ENCODE data around the gene DVL3.

Gene DVL3

DNA sequence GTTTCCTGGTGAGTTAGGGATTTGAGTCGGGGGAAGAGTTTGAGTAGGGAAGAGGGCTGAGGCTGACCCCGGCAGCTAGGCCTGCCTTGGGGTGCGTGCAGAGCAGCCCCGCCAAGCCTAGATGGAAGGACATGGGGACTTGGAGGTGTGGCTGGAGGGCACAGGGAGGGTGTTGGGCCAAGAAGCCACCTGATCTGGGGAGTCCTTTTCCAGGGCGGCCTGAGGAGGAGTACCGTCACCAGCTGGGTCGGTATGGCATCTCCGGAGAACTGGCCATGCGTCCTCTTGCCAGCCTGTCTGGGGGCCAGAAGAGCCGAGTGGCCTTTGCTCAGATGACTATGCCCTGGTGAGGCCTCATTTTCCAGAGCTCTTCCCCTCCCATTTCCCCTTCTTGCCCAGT, 37.7 kb downstream of the DVL3 start:
- Mint-ChIP-seq H3K4me3 (no peak overlapping the region), H3K9me3 (no peaks in the 10 kb centered on the region), H3K36me3 (ENCODE audit: low read depth) (peaks cover 43% of the 10 kb centered on the region), H3K4me1 (ENCODE audit: low read depth) (no peaks in the 10 kb centered on the region), H3K27me3 (ENCODE audit: low read depth) (no peaks in the 10 kb centered on the region), H3K27ac (no peak overlapping the region)
- DNase-seq (ENCODE audit: low spot score): no peak

DNA sequence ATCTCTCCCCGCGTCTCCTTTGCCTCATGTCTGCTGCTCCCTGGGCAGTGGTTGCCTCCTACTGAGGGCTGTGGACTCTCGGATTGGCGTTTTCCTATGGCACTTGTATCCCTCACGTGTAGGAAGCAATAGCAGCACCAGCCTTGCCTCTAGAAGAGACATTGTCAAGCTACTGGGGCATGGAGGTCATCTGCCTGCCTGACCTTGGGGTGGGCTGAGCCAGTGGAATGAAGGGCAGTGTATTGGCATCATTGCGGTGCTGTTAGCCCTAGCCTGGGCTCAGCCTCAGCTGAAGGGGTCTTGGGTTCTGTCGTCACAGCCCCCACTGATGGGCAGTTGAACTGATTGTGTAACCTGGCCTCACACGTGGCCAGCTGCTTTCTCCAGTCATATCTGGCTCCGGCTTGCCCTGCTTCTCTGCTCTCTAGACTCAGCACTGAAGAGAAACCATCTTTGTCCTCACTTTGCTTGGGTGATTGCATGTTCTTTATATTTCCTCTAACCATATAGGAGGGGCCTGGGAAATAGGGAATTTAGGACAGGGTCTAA, 38.9 kb downstream of the DVL3 start:
- H3K27me3 Mint-ChIP-seq (ENCODE audit: low read depth): no peaks in the 10 kb centered on the region
- H3K4me3 Mint-ChIP-seq: no peak overlapping the region
- no peaks in the 10 kb centered on the region for H3K9me3 Mint-ChIP-seq
- H3K36me3 Mint-ChIP-seq (ENCODE audit: low read depth): peaks cover 37% of the 10 kb centered on the region
- DNase-seq (ENCODE audit: low spot score): no peak
- no peaks in the 10 kb centered on the region for H3K4me1 Mint-ChIP-seq (ENCODE audit: low read depth)
- no peak overlapping the region for H3K27ac Mint-ChIP-seq

DNA sequence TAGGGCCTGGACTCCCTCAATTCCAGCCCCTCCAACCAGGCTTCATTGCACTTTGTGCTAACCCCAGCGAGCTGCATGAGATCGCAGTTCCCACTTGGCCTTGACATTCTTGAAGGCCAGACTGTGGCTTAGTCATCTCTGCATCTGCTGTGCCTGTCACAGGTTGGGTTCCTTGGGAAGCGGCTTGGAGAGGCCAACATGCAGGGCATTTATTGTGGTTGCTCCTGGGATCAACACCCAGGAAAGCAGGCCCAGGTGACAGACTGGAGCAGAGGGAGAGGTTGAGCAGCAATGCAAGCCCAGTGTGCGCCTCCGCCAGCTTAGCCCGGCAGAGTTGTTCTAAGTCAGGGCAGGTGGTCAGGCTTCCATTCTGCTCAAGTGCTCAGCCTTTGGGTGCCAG, 41.4 kb downstream of the DVL3 start:
- H3K9me3 Mint-ChIP-seq: no peaks in the 10 kb centered on the region
- H3K27ac Mint-ChIP-seq: no peak overlapping the region
- DNase-seq (ENCODE audit: low spot score): no peak
- H3K27me3 Mint-ChIP-seq (ENCODE audit: low read depth): no peaks in the 10 kb centered on the region
- no peaks in the 10 kb centered on the region for H3K4me1 Mint-ChIP-seq (ENCODE audit: low read depth)
- no peak overlapping the region for H3K4me3 Mint-ChIP-seq
- peaks cover 24% of the 10 kb centered on the region for H3K36me3 Mint-ChIP-seq (ENCODE audit: low read depth)

DNA sequence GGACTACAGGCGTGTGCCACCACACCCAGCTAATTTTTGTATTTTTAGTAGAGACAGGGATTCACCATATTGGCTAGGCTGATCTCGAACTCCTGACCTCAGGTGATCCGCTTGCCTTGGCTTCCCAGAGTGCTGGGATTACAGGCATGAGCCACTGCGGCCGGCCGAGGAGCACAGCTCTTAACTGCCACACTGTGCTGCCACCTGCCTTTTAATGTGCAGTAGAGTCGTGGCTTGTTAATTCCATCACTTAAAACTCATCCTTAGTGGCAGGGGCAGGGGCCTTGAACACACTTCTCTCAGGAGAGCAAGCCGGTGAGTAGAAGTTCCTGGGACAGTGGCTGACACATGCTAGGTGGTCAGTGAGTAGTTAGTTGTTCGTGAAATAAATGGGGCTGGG, 43.3 kb downstream of the DVL3 start:
- Mint-ChIP-seq H3K4me3 (no peak overlapping the region), H3K9me3 (no peaks in the 10 kb centered on the region), H3K4me1 (ENCODE audit: low read depth) (no peaks in the 10 kb centered on the region), H3K27me3 (ENCODE audit: low read depth) (no peaks in the 10 kb centered on the region), H3K36me3 (ENCODE audit: low read depth) (peaks cover 9% of the 10 kb centered on the region), H3K27ac (no peak overlapping the region)
- DNase-seq (ENCODE audit: low spot score): no peak

DNA sequence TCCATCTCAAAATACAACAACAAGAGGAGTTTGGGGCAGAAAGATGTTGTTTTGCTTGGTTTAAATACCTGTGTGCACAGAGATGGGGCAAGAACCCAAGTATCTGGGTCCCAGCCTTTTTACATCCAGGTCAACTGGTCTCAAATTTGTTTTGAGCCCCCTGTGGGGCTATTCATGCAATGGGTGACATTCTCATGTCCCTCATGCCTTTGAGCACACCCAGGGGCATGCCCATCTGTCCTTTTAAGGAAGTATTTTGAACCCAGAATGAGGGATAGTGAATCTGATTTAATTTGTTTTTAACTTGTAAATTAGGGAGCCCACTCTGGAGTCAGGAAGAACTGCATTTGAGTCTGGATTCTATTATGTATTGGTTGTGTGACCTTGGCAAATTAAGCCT, 45.6 kb downstream of the DVL3 start:
- no peaks in the 10 kb centered on the region for H3K9me3 Mint-ChIP-seq
- H3K27me3 Mint-ChIP-seq (ENCODE audit: low read depth): peaks cover 2% of the 10 kb centered on the region
- H3K27ac Mint-ChIP-seq: no peak overlapping the region
- H3K36me3 Mint-ChIP-seq (ENCODE audit: low read depth): no peaks in the 10 kb centered on the region
- H3K4me1 Mint-ChIP-seq (ENCODE audit: low read depth): no peaks in the 10 kb centered on the region
- H3K4me3 Mint-ChIP-seq: no peak overlapping the region
- no peak for DNase-seq (ENCODE audit: low spot score)

DNA sequence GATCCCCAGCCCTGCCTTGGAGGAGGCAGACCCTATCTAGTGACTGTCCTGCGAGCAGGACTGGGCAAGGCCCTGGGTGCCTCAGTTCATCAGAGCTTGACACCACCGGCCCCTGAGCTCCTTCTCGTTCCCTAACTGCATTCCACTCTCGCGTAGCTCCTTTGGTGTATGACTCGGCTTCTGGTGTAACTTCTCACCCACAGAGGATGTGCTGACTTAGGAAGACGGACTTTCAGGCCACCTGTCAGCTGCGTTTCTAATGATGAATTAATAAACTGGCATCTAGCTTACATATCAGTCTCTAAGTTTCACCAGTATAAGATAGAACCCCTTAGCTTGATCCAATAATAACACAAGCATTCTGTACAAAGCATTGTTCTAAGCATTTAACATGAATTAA, 48.3 kb downstream of the DVL3 start:
- no peaks in the 10 kb centered on the region for H3K36me3 Mint-ChIP-seq (ENCODE audit: low read depth)
- DNase-seq (ENCODE audit: low spot score): no peak
- peaks cover 15% of the 10 kb centered on the region for H3K27me3 Mint-ChIP-seq (ENCODE audit: low read depth)
- H3K4me3 Mint-ChIP-seq: no peak overlapping the region
- H3K9me3 Mint-ChIP-seq: no peaks in the 10 kb centered on the region
- no peak overlapping the region for H3K27ac Mint-ChIP-seq
- H3K4me1 Mint-ChIP-seq (ENCODE audit: low read depth): no peaks in the 10 kb centered on the region

DNA sequence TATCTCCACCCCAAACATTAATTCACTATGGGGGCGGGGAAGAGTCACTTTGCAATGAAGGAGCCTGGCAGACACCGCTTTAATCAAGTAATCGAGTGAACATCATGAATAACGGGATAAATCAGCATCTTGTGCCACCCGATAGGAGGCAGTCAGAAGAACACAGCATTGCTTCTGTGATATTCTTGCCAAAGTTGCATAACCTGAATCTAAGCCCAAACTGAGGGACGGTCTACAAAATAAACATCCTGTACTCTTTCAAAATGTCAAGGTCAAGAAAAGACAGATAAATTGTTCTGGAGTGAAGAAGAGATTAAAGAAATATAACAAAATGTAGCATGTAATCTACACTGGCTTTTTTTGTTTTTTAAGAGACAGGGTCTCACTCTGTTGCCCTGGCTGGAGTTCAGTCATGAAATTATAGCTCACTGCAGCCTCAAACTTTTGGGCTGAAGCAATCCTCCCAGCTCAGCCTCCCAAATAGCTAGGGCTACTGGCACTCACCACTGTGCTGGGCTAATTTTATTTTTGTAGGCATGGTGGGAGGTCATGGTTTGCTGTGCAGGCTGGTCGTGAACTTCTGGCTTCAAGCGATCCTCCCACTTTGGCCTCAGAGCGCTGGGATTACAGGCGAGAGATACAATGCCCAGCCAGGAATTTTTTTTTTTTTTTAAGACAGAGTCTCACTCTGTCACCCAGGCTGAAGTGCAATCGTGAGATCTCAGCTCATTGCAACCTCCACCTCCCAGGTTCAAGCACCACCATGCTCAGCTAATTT, 54.2 kb downstream of the DVL3 start:
- H3K4me3 Mint-ChIP-seq: no peak overlapping the region
- peaks cover 20% of the 10 kb centered on the region for H3K27me3 Mint-ChIP-seq (ENCODE audit: low read depth)
- H3K4me1 Mint-ChIP-seq (ENCODE audit: low read depth): no peaks in the 10 kb centered on the region
- H3K36me3 Mint-ChIP-seq (ENCODE audit: low read depth): no peaks in the 10 kb centered on the region
- DNase-seq (ENCODE audit: low spot score): no peak
- no peaks in the 10 kb centered on the region for H3K9me3 Mint-ChIP-seq
- H3K27ac Mint-ChIP-seq: no peak overlapping the region

DNA sequence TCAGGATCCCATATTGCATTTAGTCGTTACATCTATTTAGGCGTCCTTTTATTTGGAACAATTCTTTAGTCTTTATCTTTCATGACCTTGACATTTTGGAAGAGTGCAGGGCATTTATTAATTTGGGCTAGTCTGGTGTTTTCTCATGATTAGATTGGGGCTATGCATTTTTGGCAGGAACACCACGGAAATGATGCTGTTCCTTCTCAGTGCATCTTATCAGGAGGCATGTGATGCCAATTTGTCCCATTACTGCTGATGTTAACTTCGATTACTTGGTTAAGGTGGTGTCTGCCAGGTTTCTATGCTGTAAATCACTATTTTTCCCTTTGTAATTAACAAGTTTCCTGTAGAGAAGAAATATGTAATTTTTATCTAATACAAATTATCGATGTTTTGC, 56.1 kb downstream of the DVL3 start:
- no peak for DNase-seq (ENCODE audit: low spot score)
- no peak overlapping the region for H3K27ac Mint-ChIP-seq
- H3K4me3 Mint-ChIP-seq: no peak overlapping the region
- no peaks in the 10 kb centered on the region for H3K36me3 Mint-ChIP-seq (ENCODE audit: low read depth)
- H3K27me3 Mint-ChIP-seq (ENCODE audit: low read depth): peaks cover 21% of the 10 kb centered on the region
- H3K9me3 Mint-ChIP-seq: no peaks in the 10 kb centered on the region
- no peaks in the 10 kb centered on the region for H3K4me1 Mint-ChIP-seq (ENCODE audit: low read depth)

DNA sequence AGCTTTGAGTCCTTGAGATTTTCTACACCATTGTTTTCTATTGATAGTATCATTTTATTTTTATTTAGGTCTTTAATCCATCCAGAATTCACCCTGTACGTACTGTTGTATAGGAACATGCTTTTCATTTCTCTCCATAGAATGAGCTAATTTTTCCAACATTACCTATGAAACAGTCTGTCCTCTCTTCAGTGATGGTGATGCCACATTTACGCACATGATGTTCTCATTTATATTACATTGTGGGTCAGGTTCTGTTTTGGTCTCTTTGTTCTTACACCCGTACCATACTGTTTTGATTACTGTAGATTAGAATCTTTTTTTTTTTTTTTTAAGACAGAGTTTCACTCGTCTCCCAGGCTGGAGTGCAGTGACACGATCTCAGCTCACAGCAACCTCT, 56.5 kb downstream of the DVL3 start:
- no peak for DNase-seq (ENCODE audit: low spot score)
- no peak overlapping the region for H3K27ac Mint-ChIP-seq
- no peaks in the 10 kb centered on the region for H3K4me1 Mint-ChIP-seq (ENCODE audit: low read depth)
- H3K36me3 Mint-ChIP-seq (ENCODE audit: low read depth): no peaks in the 10 kb centered on the region
- H3K27me3 Mint-ChIP-seq (ENCODE audit: low read depth): peaks cover 16% of the 10 kb centered on the region
- H3K9me3 Mint-ChIP-seq: no peaks in the 10 kb centered on the region
- no peak overlapping the region for H3K4me3 Mint-ChIP-seq

DNA sequence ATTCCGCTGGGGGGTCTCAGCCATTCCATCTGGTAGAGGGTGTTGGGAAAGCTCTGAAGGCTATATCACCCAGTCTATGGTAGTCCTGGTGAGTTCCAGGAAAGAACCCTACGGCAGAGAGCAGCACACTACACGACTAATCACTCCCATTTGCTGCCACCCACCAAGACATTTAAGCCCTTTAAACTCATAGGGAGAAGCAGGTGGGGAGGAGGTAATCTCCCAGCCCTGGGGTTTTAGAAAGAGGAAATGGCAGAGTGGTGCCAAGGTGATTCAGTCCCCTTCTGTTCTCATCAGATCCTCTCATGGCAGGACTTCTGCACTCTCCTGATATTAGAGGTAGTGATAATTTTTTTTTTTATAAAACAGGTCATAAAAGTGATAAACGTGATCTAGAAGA, 63.6 kb downstream of the DVL3 start:
- Mint-ChIP-seq H3K9me3 (no peaks in the 10 kb centered on the region), H3K27ac (no peak overlapping the region), H3K27me3 (ENCODE audit: low read depth) (peaks cover 13% of the 10 kb centered on the region), H3K4me3 (no peak overlapping the region), H3K36me3 (ENCODE audit: low read depth) (no peaks in the 10 kb centered on the region), H3K4me1 (ENCODE audit: low read depth) (no peaks in the 10 kb centered on the region)
- DNase-seq (ENCODE audit: low spot score): no peak

DNA sequence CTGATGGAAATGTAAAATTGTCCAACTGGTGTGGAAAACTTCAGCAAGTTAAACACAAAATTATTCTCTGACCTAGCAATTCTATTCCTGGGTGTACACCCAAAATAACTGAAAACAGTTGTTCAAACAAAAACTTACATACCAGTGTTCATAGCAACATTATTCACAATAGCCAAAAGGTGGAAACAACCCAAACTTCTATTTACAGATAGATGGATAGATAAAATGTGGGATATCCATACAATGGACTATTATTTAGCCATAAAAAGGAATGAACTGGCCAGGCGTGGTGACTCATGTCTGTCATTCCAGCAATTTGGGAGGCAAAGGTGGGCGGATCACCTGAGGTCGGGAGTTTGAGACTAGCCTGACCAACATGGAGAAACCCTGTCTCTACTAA, 67.3 kb downstream of the DVL3 start:
- Mint-ChIP-seq H3K9me3 (no peaks in the 10 kb centered on the region), H3K27me3 (ENCODE audit: low read depth) (peaks cover 21% of the 10 kb centered on the region), H3K36me3 (ENCODE audit: low read depth) (no peaks in the 10 kb centered on the region), H3K4me1 (ENCODE audit: low read depth) (no peaks in the 10 kb centered on the region), H3K27ac (no peak overlapping the region), H3K4me3 (no peak overlapping the region)
- DNase-seq (ENCODE audit: low spot score): no peak
